GM19468 (cell line): ENCODE measurements around the gene TRAIP.
"Not testable (repeated sequence)": the region's sequence is repeated elsewhere in the genome, so short reads cannot be mapped to it uniquely, and the experiment has no call there.

Experiments used
- ATAC-seq: cut with Tn5 transposase; IDR thresholded peaks from one replicate; pipeline ENCODE4 v1.9.1; 2021; ENCODE audit warnings: mild to moderate bottlenecking, moderate library complexity, moderate number of reproducible peaks; ENCODE audit not compliant: unreplicated experiment; ENCODE audit errors: extremely low read depth

TRAIP gene, protein sequence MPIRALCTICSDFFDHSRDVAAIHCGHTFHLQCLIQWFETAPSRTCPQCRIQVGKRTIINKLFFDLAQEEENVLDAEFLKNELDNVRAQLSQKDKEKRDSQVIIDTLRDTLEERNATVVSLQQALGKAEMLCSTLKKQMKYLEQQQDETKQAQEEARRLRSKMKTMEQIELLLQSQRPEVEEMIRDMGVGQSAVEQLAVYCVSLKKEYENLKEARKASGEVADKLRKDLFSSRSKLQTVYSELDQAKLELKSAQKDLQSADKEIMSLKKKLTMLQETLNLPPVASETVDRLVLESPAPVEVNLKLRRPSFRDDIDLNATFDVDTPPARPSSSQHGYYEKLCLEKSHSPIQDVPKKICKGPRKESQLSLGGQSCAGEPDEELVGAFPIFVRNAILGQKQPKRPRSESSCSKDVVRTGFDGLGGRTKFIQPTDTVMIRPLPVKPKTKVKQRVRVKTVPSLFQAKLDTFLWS

DNA sequence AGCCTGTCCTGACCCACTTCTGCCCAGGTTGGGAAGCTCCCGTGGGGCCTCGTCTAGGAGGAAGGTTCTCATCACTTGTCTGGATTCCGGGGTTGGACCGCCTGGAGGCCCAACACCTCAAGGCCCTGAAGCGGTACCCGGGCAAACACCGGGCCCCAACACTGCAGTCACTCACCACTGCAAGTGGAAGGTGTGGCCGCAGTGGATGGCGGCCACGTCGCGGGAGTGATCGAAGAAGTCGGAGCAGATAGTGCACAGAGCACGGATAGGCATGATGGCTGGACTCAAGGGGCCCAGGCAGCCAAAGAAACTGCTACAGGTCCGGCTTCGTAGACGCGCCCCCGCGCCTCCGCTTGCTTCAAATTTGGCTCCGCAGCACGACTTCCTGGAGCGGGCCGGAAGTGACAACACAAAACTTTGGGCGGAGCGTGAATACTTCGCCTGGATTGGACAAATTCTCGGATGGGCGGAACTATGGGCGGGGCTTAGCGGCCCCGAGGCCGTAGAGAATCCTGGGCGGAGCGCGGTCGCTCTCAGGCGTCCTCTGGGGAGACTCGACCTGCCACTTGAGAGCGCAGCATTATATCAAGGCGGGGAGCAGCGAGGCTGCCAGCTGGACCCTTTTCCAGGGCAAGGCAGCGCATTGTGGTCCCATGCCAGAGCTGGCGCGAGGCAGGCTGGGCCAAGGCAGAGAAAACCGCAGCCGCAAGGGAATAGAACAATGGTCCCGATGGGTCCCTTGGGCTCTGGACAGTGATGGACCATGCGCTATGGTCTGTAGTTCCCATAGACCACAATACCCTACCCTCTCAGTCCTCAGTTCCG is at the start of gene TRAIP:
Gene TRAIP, minus strand, starts transcription at position 384 of the 825 bp plus-strand sequence. Its CDS starts 111 bp downstream, at position 273.
- peak; percentile 77 for ATAC-seq

- not testable (repeated sequence) for ATAC-seq
These were observed 48.1 kb upstream of the TRAIP start for GRCh38 chr3:49904448-49904847.

GRCh38 chr3:49903451-49904424 is 47.4 kb upstream of the TRAIP start, which contains the start of gene MST1R:
Gene MST1R (minus strand): TSS chr3:49903873. CDS start chr3:49903609, 264 bp downstream.
- ATAC-seq = peak; percentile 67

DNA sequence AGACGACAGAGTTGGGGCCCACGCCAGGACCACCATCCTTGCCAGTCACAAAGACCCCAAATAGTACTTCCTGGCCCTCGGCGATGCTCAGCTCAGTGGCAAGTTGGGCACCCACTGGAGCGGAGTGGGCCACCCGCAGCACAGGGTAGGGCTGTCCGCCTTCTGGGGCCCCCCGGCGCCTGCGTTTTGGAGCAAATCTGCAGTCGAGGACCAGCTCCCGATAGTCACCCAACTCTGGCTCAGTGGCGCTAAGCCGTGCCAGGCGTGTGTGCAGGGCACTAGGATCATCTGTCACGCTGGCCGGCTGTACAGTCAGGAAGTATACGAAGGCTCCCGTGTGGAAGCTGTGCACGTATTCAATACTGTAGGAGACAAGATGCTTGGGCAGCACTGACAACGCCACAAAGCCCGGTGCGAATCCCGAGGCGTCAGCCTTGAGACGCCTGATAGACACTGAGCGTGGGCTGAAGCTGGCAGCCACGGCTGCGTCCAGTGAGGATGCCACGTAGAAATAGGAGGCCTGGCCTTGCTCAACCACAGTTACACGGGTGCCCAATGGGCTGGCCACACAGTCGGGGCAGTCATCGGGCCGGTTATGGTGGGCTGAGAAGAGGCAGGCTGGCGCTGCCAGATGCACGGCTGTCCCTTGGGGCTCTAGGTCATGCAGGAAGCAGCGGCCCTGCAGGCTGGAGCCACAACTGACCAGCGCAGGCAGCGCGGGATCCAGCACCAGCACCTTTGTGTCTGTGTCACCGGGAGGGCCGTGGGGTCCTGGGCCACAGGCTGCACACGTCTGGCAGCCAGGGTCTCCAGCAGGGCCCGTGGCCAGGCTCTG is 46.4 kb upstream of the TRAIP start:
- no peak for ATAC-seq

DNA sequence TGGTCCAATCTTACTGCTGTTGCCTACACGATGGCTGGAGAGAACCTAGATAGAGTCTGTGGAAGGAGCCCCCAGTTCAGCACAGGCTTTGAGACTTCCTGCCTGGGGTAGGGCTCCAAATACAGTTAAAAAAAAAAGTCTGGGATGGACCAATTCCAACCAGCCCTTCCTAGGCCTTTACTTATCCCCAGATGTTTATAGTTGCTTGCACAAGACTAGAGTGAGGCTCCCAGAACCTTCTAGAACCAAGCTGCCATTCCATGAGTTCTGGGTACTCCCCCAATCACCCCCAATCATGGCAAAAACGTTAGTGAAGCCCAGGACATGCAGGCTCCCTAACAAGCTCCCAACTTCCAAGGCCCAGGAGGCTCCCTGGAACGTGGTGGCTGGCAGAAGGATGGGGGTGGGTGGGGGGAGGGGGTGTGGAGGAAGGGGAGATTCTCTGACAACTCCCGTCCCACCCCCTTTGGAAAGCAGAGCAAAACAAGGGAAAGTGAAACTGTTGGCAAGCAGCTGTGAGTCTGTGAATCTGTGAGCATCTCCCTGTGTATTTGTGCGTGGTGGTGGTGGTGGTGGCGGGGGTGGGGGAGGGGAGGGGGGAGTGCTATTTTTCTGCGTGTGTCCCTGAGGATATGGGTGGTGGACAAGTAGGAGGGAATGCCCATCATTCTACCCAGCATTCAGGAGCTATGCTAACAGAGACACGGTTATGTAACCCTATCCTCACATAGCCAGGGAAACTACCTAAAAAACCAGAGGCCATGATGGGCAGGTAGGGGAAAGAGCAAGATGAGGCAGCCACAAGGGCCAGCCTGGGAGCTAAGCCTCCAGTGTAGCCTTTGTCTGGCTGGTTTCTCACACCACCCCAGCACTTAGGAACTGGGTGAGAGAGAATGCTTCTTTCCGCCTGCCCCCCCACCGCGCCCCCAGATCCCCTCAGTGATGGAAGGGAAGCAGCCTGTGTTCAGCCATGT is 45.3 kb upstream of the TRAIP start:
- ATAC-seq = no peak

DNA sequence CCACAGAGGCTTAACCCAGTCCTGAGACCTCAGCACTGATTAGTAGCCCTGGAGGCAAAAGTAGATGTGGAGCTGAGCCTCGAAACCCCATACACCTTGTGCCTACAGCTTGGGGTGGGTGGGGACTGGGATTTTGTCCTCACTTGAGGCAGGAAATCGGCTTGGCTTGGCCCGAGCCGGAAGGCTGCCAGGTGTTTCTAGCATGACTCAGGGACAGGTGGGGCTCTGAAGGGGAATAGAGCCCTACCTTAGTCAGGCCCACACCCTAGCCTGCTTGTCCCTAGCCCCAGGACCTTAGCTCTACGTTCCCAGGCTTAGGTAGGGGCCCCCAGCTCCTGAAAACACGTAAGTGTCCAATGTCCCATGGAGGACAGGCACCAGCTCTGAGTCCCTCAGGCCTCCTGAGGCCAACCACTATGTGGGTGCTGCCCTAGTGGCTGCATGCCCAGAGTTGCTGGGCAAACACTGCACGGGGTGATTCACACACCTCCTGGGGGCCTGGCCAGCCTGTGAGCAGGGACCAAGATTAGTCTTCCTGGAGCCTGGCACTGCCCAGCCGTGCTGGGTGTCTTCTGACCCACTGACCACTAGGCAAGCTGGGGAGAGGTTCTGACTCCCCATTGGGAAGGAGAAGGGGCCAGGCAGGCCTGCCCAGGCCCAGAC is 44.3 kb upstream of the TRAIP start:
- ATAC-seq = no peak

GRCh38 chr3:49899815-49900214 is 43.5 kb upstream of the TRAIP start:
- no peak for ATAC-seq

- ATAC-seq = no peak
These were observed 42.6 kb upstream of the TRAIP start for GRCh38 chr3:49898991-49899390.

- ATAC-seq = no peak
These were observed 40.0 kb upstream of the TRAIP start for GRCh38 chr3:49896345-49896744.

GRCh38 chr3:49895791-49896190 is 39.4 kb upstream of the TRAIP start:
- ATAC-seq = no peak

GRCh38 chr3:49889296-49889695 is 32.9 kb upstream of the TRAIP start:
- no peak for ATAC-seq

DNA sequence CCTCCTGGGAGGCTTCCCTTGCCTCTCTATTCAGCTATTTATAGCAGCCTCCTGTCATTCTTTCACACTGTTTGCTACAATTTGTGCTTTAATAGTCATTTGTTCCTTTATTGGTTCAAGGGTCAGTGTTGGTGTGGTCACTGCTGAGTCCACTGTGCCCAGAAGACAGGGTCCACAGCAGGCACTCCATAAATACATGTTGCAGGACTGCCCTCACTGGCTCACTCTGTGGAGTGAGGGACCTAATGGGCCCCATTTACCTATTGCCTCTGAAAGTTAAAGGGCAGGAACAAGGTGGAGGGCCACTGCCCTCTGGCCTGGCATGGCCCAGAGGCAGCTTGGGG is 30.5 kb upstream of the TRAIP start:
- no peak for ATAC-seq

GRCh38 chr3:49883998-49884397 is 27.6 kb upstream of the TRAIP start:
- no peak for ATAC-seq

- ATAC-seq = no peak
These were observed 25.8 kb upstream of the TRAIP start for GRCh38 chr3:49882166-49882565.

DNA sequence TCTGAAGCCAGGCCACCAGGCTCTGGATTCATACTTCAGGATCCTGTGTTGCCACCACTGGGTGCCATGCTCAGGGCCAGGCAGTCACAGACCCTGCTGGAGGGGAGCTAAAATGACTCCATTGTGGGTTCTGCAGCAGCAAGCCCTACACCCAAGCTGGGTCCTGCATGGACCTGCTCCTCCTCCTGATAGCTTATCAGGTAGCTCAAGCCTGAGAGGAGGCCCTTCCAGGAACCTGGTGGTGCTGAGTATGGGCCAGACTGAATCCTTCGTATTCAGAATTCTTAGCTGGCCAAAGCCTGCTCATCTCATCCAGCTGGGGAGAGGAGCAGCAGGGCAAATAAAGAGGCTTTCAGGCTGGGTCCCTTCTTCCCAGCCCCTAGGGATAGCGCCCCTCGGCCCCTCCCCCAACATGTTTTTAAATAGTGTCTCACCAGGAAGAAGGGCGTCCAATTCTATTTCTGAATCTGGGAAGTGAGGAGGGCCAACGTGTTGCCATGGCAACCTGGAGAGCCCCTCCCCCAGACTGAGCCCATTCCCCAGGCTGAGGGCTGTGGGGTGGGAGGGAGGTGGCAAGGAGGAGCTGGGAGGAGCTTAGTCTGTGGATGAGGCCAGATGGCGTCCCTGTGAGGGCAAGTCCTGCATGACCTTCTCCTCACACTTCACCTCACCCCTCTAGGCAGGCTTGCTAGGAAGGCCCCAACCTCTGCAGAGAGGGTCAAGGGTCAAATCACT is 24.4 kb upstream of the TRAIP start:
- ATAC-seq = no peak

GRCh38 chr3:49879721-49880120 is 23.4 kb upstream of the TRAIP start:
- no peak for ATAC-seq

GRCh38 chr3:49878686-49879085 is 22.3 kb upstream of the TRAIP start:
- ATAC-seq = no peak
